CD4-positive, alpha-beta T cell treated with Interleukin-4 for 1 hour (primary cell): ENCODE measurements around the gene PPM1E.
"Not testable (repeated sequence)": the region's sequence is repeated elsewhere in the genome, so short reads cannot be mapped to it uniquely, and the experiment has no call there.

ENCODE experiments used
- DNase-seq, 2 donors: peaks; one replicate each; pipeline ENCODE4 v3.0.0-alpha.2; 2020 to 2022

PPM1E gene

DNA sequence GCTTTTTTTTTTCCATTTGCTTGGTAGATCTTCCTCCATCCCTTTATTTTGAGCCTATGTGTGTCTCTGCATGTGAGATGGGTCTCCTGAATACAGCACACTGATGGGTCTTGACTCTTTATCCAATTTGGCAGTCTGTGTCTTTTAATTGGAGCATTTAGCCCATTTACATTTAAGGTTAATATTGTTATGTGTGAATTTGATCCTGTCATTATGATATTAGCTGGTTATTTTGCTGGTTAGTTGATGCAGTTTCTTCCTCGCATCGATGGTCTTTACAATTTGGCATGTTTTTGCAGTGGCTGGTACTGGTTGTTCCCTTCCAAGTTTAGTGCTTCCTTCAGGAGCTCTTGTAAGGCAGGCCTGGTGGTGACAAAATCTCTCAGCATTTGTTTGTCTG, 94.5 kb downstream of the PPM1E start:
- not testable (repeated sequence) for DNase-seq

DNA sequence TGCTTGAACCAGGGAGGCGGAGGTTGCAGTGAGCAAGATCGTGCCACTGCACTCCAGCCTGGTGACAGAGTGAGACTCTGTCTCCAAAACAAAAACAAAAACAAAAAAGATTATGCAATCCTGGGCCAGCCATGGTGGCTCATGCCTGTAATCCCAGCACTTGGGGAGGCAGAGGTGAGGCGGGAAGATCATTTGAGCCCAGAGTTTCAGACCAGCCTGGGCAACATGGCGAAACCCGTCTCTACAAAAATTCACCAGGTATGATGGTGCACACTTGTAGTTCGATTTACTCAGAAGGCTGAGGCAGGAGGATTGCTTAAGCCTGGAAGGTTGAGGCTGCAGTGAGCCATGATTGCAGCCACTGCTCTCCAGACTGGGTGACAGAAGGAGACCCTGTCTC, 109.6 kb downstream of the PPM1E start:
- no peak for DNase-seq

DNA sequence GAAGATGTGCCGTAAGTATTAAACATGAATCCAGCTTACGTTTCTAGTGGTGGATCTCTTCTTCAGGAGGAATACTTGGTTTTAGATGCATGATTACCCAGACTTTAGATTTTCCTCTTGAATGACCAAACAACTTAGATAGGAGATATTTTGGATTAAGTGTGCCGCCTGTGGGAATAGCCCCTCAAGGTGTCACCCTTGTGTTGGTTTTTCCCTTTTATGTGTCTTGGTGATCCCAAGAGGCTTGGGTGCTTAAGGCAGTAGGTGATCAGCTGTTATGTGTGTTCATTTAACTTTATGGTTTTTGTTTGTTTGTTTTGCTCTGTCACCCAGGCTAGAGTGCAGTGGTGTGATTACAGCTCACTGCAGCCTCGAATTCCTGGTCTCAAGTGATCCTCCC, 115.1 kb downstream of the PPM1E start:
- no peak for DNase-seq

DNA sequence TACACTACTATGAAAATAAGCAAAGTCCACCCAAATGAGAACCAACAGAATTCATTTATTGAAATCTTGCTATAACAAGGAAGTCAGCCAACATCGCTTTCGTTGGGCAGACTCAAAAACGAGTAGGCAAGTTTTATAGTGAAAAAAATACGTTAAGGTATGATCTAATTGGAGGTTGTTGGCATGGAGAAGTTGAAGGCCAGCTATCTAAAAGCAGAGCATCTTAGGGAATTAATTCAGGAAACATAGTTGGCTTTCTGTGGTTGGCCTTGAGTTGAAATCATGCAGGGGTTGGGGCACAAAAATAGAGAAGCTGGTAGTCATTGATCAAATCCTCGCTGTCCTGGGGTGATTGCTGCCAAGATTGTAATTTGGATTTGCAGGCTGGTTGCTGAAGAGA, 118.3 kb downstream of the PPM1E start:
- DNase-seq = no peak

DNA sequence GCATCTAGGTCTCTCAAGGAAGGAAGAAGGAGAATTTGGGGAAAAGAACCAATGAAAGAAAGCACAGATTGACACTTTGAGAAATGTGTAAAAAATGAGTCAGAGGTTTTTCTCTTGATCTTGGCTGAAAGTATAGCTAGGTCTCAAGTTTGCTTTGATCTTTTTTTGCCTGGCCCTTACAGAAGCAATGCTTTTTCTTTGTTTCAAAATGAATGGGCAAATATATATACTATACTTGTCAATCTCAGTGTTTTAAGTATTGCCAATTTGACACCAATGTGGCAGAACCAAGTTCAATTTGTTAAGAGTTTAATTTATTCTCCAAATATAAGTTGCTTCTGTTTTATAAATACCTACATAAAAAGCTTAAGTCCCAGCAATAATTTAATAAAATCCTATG, 119.6 kb downstream of the PPM1E start:
- no peak for DNase-seq

GRCh38 chr17:58884161-58884560, 128.5 kb downstream of the PPM1E start:
- no peak for DNase-seq

GRCh38 chr17:58886514-58886913, 130.9 kb downstream of the PPM1E start:
- no peak for DNase-seq

- no peak for DNase-seq
These were observed 134.3 kb downstream of the PPM1E start for GRCh38 chr17:58889928-58890327.

DNA sequence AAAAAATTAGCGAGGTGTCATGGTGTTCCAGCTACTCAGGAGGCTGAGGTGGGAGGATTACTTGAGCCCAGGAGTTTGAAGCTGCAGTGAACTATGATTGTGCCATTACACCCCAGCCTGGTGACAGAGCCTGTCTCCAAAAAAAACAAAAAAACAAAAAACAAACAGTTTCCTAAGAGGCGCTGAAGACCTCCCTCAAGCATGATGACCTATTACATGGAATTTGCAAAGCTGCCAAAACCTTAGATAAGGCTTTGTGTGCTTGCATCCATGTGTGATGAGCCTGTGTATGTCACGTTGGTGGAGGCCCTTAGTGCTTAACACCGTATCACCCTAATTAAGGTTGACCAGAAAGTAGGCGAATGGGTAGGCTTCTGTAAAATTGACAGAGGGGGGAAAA, 143.5 kb downstream of the PPM1E start:
- DNase-seq = no peak

DNA sequence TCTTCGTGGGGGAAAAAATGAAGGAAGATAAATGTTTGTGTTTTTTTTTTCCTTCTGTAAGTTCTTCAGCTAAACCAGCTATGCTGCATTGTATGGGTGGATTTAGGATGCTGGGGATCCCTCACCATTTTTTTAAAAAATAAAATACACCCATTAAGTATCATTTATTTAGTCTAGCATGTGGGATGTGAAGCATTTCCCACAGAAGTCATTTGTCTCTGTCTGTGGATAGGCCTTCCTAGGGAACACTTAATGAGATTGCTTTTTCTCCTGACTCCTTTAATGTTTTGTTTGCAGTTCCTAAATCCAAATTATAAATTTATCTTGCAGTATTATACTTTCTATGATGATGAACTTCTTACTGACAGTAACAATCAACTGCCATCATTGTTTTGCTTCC, 146.7 kb downstream of the PPM1E start:
- no peak for DNase-seq

DNA sequence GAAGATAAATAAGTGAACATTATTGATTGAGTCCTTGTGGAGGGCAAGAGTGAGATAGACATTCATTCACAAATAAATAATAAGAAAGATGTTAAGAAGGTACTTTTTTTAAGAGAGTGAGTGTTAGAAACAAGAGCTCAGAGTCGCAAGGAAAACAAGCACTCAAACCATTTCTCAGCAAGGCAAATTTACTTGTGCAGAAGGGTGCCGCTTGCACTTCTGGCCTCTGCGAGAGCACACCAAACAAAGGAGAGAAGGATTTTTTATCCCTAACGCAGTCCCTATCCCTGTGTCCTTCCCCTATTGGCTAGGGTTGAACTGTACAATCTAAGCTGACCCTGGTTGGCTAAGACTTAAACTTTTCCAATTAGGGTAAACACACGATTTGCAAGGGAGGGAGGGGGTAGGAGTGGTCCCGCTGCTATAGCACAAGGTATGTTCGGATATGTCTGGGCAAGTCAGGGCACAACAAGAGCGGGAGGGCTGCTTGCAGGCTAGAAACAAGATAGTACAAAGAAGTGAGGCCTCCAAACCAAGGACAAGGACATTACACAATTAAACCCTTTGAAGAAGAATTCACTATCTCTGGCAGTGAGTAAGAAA, 156.2 kb downstream of the PPM1E start:
- DNase-seq = no peak

DNA sequence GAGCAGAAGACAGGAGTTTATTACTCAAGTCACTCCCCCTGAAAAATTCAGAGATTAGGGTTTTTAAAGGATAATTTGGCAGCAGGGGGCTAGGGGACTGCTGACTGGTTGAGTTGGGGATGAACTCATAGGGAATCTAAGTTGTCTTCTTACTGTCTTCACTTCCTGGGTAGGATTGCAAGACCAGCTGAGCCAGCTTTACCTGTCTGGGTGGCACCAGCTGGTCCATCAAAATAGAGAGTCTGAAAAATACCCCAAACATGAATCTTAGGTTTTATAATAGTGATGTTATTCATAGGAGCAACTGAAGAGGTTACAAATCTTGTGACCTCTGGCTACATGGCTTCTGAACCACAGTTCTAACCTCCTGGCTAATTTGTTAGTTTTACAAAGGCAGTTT, 157.9 kb downstream of the PPM1E start:
- no peak for DNase-seq

GRCh38 chr17:58913971-58914769, 158.5 kb downstream of the PPM1E start:
- no peak for DNase-seq

GRCh38 chr17:58917228-58917627, 161.6 kb downstream of the PPM1E start:
- no peak for DNase-seq

DNA sequence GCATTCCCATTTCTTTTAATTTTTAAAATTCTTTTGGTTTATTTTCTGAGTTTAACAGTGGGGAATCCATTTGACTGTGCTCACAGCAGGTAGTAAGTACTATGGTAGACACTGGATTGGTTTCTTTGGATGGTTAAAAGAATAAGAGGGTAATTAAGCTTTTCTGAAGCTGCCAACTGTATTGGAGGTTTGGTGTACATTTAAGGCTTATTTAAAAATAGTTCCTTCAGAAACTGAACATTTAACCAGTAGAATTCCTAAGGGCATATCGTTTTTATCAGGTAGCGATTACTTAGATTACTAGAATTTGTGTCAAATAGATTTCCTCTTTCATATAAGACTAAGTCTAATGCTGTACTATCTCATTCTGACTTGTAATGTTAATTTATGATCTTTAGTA, 162.4 kb downstream of the PPM1E start:
- no peak for DNase-seq

DNA sequence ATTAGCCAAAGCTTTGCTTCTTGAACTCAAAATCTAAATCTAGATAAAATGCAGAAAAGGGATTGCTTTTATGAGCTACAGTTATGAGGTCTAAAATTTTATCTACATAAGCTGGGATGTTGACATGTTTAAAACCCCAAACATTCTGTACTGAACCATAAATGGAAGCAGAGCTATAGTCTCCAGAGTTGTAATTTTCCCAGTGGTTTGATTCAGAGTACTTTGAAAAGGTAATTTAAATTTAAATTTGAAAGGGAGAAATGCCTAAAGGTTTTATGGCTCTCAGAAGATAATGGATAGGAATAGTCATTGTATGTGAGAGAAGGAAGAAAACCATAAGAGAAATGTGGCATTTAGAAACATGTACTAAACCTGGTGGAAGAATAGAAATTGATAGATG, 163.2 kb downstream of the PPM1E start:
- no peak for DNase-seq

GRCh38 chr17:58920773-58921172, 165.1 kb downstream of the PPM1E start:
- no peak for DNase-seq

DNA sequence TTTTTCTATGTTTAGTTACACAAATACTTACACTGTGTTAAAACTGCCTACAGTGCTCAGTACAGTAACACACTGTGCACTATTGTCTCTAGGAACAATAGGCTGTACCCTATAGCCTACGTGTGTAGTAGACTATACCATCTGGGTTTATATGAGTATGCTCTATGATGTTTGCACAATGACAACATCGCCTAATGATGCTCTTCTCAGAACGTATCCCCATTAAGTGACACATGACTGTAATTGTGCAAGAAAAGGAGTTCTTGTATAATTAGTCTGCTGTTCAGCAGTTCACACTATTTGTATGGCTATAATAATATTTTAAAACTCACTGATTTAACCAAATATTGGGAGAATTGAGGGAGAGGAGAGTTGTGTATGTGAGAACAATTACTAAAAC, 177.3 kb downstream of the PPM1E start:
- DNase-seq = no peak

GRCh38 chr17:58936295-58936694, 180.6 kb downstream of the PPM1E start:
- no peak for DNase-seq

GRCh38 chr17:58944166-58944565, 188.5 kb downstream of the PPM1E start:
- no peak for DNase-seq

- DNase-seq = no peak
These were observed 191.8 kb downstream of the PPM1E start for GRCh38 chr17:58947411-58947810.

GRCh38 chr17:58947824-58948223, 192.2 kb downstream of the PPM1E start:
- DNase-seq = no peak

- not testable (repeated sequence) for DNase-seq
These were observed 198.7 kb downstream of the PPM1E start for GRCh38 chr17:58954358-58954757.

DNA sequence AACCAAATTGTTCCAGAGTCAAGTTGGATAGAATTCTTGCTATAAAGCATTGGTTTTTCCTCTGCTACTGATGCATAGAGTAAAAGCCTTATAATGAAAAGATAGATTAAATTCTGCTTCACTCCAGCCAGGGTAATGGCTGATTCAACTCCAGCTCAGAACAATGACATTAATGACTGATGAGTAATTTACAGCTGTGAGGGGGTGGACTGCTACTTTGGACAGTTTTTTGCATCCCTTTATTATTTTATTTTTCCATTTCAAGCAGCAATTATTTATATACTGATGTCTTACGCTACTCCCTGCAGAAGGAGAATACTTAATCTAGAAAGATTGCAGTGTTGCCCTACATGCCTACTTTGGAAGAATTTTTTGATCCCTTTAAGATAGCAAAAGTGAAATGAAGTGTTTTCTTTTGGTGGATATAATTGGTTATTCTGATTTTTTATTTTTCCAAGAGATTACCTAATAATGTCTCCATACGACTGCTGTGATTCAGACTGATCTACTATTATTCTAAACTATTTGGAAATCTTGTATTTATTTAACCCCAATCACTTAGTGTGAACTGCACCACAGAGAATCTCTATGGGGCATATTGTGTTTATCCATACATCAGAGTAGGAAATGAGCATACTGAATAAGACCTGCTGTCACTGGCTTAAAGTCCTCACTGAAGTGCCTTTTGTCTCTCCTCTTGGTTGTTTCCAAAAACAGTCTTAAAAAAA, 201.5 kb downstream of the PPM1E start:
- DNase-seq = no peak
